Measurements from ENCODE around the gene CLCA2. TPM values are rescaled to one million over a fixed set of nuclear protein-coding genes. Genes with fewer than 3 reads are reported as not detected.

The CLCA2 gene
- total and polyA plus RNA-seq, 2 experiments from 2014 or later = not detected

DNA sequence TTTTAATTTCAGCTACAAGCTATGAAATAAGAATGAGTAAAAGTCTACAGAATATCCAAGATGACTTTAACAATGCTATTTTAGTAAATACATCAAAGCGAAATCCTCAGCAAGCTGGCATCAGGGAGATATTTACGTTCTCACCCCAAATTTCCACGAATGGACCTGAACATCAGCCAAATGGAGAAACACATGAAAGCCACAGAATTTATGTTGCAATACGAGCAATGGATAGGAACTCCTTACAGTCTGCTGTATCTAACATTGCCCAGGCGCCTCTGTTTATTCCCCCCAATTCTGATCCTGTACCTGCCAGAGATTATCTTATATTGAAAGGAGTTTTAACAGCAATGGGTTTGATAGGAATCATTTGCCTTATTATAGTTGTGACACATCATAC, 31.1 kb downstream of the CLCA2 start:
- Histone ChIP-seq H3F3A (replicated peaks; ENCODE audit: low read depth) (no peaks in the 10 kb centered on the region), H2AFZ (no peak overlapping the region), H3K36me3 (ENCODE audit: insufficient read depth) (no peaks in the 10 kb centered on the region), H3K4me2 (no peak overlapping the region), H4K20me1 (replicated peaks; ENCODE audit: insufficient read depth) (no peaks in the 10 kb centered on the region), H3K27me3 (ENCODE audit: insufficient read depth) (no peaks in the 10 kb centered on the region), H3K27ac (ENCODE audit: low read depth) (no peak overlapping the region), H3K79me2 (replicated peaks; ENCODE audit: insufficient read depth) (no peaks in the 10 kb centered on the region), H3K4me1 (ENCODE audit: insufficient read depth) (peaks cover 5% of the 10 kb centered on the region; the same call in 1 of the 2 replicates), H3K4me3 (no peak overlapping the region), H3K9me2 (ENCODE audit: insufficient read depth) (no peaks in the 10 kb centered on the region; the same call in 1 of the 2 replicates)
- TF ChIP-seq, protein P1, sequence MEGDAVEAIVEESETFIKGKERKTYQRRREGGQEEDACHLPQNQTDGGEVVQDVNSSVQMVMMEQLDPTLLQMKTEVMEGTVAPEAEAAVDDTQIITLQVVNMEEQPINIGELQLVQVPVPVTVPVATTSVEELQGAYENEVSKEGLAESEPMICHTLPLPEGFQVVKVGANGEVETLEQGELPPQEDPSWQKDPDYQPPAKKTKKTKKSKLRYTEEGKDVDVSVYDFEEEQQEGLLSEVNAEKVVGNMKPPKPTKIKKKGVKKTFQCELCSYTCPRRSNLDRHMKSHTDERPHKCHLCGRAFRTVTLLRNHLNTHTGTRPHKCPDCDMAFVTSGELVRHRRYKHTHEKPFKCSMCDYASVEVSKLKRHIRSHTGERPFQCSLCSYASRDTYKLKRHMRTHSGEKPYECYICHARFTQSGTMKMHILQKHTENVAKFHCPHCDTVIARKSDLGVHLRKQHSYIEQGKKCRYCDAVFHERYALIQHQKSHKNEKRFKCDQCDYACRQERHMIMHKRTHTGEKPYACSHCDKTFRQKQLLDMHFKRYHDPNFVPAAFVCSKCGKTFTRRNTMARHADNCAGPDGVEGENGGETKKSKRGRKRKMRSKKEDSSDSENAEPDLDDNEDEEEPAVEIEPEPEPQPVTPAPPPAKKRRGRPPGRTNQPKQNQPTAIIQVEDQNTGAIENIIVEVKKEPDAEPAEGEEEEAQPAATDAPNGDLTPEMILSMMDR (conservative IDR thresholded peaks at IDR 0.05; ENCODE audit: low read depth in 2 of 2) = no peak
- TF ChIP-seq POLR2AphosphoS5 (IDR thresholded peaks at IDR 0.05; ENCODE audit: low read depth) (no peak), ZNF331 (CRISPR knock-in tag; IDR thresholded peaks at IDR 0.05; ENCODE audit: low read depth) (no peak), ZNF114 (CRISPR knock-in tag; IDR thresholded peaks at IDR 0.05) (no peak), STAT1 (IDR thresholded peaks at IDR 0.05; ENCODE audit: unreplicated experiment) (no peak), CREB1 (CRISPR knock-in tag; IDR thresholded peaks at IDR 0.05; ENCODE audit: low read depth) (no peak), NANOG (IDR thresholded peaks at IDR 0.05; ENCODE audit: borderline replicate concordance) (no peak), EZH2 (IDR thresholded peaks at IDR 0.05; ENCODE audit: low read depth, unreplicated experiment) (no peak), JUNB (IDR thresholded peaks at IDR 0.05; ENCODE audit: unreplicated experiment) (no peak), EZH2phosphoT487 (IDR thresholded peaks at IDR 0.05; ENCODE audit: unreplicated experiment) (no peak)
- TF ChIP-seq, protein P2, sequence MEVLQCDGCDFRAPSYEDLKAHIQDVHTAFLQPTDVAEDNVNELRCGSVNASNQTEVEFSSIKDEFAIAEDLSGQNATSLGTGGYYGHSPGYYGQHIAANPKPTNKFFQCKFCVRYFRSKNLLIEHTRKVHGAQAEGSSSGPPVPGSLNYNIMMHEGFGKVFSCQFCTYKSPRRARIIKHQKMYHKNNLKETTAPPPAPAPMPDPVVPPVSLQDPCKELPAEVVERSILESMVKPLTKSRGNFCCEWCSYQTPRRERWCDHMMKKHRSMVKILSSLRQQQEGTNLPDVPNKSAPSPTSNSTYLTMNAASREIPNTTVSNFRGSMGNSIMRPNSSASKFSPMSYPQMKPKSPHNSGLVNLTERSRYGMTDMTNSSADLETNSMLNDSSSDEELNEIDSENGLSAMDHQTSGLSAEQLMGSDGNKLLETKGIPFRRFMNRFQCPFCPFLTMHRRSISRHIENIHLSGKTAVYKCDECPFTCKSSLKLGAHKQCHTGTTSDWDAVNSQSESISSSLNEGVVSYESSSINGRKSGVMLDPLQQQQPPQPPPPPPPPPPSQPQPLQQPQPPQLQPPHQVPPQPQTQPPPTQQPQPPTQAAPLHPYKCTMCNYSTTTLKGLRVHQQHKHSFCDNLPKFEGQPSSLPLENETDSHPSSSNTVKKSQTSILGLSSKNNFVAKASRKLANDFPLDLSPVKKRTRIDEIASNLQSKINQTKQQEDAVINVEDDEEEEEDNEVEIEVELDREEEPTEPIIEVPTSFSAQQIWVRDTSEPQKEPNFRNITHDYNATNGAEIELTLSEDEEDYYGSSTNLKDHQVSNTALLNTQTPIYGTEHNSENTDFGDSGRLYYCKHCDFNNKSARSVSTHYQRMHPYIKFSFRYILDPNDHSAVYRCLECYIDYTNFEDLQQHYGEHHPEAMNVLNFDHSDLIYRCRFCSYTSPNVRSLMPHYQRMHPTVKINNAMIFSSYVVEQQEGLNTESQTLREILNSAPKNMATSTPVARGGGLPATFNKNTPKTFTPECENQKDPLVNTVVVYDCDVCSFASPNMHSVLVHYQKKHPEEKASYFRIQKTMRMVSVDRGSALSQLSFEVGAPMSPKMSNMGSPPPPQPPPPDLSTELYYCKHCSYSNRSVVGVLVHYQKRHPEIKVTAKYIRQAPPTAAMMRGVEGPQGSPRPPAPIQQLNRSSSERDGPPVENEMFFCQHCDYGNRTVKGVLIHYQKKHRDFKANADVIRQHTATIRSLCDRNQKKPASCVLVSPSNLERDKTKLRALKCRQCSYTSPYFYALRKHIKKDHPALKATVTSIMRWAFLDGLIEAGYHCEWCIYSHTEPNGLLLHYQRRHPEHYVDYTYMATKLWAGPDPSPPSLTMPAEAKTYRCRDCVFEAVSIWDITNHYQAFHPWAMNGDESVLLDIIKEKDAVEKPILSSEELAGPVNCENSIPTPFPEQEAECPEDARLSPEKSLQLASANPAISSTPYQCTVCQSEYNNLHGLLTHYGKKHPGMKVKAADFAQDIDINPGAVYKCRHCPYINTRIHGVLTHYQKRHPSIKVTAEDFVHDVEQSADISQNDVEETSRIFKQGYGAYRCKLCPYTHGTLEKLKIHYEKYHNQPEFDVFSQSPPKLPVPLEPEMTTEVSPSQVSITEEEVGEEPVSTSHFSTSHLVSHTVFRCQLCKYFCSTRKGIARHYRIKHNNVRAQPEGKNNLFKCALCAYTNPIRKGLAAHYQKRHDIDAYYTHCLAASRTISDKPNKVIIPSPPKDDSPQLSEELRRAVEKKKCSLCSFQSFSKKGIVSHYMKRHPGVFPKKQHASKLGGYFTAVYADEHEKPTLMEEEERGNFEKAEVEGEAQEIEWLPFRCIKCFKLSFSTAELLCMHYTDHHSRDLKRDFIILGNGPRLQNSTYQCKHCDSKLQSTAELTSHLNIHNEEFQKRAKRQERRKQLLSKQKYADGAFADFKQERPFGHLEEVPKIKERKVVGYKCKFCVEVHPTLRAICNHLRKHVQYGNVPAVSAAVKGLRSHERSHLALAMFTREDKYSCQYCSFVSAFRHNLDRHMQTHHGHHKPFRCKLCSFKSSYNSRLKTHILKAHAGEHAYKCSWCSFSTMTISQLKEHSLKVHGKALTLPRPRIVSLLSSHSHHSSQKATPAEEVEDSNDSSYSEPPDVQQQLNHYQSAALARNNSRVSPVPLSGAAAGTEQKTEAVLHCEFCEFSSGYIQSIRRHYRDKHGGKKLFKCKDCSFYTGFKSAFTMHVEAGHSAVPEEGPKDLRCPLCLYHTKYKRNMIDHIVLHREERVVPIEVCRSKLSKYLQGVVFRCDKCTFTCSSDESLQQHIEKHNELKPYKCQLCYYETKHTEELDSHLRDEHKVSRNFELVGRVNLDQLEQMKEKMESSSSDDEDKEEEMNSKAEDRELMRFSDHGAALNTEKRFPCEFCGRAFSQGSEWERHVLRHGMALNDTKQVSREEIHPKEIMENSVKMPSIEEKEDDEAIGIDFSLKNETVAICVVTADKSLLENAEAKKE (CRISPR knock-in tag; IDR thresholded peaks at IDR 0.05) = no peak
- TF ChIP-seq, protein P3, sequence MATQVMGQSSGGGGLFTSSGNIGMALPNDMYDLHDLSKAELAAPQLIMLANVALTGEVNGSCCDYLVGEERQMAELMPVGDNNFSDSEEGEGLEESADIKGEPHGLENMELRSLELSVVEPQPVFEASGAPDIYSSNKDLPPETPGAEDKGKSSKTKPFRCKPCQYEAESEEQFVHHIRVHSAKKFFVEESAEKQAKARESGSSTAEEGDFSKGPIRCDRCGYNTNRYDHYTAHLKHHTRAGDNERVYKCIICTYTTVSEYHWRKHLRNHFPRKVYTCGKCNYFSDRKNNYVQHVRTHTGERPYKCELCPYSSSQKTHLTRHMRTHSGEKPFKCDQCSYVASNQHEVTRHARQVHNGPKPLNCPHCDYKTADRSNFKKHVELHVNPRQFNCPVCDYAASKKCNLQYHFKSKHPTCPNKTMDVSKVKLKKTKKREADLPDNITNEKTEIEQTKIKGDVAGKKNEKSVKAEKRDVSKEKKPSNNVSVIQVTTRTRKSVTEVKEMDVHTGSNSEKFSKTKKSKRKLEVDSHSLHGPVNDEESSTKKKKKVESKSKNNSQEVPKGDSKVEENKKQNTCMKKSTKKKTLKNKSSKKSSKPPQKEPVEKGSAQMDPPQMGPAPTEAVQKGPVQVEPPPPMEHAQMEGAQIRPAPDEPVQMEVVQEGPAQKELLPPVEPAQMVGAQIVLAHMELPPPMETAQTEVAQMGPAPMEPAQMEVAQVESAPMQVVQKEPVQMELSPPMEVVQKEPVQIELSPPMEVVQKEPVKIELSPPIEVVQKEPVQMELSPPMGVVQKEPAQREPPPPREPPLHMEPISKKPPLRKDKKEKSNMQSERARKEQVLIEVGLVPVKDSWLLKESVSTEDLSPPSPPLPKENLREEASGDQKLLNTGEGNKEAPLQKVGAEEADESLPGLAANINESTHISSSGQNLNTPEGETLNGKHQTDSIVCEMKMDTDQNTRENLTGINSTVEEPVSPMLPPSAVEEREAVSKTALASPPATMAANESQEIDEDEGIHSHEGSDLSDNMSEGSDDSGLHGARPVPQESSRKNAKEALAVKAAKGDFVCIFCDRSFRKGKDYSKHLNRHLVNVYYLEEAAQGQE (IDR thresholded peaks at IDR 0.05; ENCODE audit: unreplicated experiment) = no peak
- TF ChIP-seq, protein P4, sequence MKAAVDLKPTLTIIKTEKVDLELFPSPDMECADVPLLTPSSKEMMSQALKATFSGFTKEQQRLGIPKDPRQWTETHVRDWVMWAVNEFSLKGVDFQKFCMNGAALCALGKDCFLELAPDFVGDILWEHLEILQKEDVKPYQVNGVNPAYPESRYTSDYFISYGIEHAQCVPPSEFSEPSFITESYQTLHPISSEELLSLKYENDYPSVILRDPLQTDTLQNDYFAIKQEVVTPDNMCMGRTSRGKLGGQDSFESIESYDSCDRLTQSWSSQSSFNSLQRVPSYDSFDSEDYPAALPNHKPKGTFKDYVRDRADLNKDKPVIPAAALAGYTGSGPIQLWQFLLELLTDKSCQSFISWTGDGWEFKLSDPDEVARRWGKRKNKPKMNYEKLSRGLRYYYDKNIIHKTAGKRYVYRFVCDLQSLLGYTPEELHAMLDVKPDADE (IDR thresholded peaks at IDR 0.05) = no peak
- DNase-seq (ENCODE audit: low spot score) = no peak
- no peak overlapping the region for H3K4me3 Mint-ChIP-seq
- no peak for ATAC-seq
- H3K27ac Mint-ChIP-seq = no peak overlapping the region
- H3K27me3 Mint-ChIP-seq (ENCODE audit: insufficient read depth, low read depth, poor library complexity) = no peaks in the 10 kb centered on the region
- H3K36me3 Mint-ChIP-seq (ENCODE audit: low read depth) = no peaks in the 10 kb centered on the region
- H3K4me1 Mint-ChIP-seq = peaks cover 10% of the 10 kb centered on the region; the same call in 2 of the 3 replicates
- H3K9me3 Mint-ChIP-seq = no peaks in the 10 kb centered on the region

Measured in GM23338 (cell line).